GM12892 (cell line): ENCODE results near the gene ZFHX3.

Experiments used
- POLR2A ChIP-seq: IDR thresholded peaks from 2 replicates; pipeline ENCODE4 v1.6.1; 2011; ENCODE audit warnings: low read depth, low read length, control low read depth
- POLR2AphosphoS5 ChIP-seq: IDR thresholded peaks from 2 replicates; pipeline ENCODE4 v1.6.1; 2011; ENCODE audit warnings: low read depth, low read length, control low read depth
- TAF1 ChIP-seq: IDR thresholded peaks from 2 replicates; pipeline ENCODE4 v1.6.1; 2011; ENCODE audit warnings: low read depth, mild to moderate bottlenecking, control low read depth, low read length, borderline replicate concordance

- TF ChIP-seq POLR2A (no peak), TAF1 (no peak), POLR2AphosphoS5 (no peak)
Measured at GRCh38 chr16:72952811-72953271, 95.1 kb downstream of the ZFHX3 start.
